ENCODE data around the gene TTLL9.
"Not testable (repeated sequence)": the region's sequence is repeated elsewhere in the genome, so short reads cannot be mapped to it uniquely, and the experiment has no call there.

Gene TTLL9

DNA sequence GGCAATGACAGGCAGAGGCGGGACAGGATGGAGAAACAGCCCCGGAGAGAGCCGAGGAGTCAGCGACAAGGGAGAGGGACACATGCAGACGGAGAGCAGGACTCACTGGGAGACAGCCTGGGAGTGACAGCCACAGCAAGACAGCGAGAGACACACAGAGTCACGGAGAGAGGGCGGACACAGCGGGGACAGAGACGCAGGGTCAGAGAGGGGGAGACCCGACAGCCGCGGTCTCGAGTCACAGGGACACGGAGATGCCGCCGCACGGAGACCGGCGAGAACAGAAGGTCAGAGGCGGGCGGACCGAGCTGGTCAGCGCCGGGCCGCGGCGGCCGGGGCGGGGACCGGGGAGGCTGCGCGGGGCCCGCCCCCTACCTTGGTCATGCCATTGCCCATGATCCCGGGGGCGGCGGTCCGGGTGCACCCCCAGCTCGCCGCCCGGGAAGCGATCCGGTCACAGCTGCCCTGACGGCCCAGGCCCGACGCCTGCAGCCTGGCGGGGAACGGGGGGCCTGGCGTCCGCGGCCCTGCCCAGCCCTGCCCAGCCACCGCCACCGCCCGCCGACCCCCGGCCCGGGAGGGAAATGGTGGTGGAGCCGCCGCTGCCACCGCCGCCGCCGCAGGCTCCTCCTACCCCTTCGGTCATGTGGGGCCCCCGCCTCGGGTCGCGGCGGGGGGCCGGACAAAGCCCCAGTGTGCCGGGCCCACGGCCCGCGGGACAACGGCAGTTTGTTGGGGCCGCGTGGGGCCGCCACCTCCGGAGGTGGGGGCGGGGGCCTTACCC, at the start of gene TTLL9, which contains the start of gene DUSP15:
Gene TTLL9 (plus strand): TSS at position 693 of the 784 bp plus-strand sequence. CDS start 493 bp downstream, outside the sequence.
Gene DUSP15 (minus strand): TSS at position 586 of the 784 bp plus-strand sequence. CDS start 190 bp downstream, at position 396.
- DNase-seq = no peak

DNA sequence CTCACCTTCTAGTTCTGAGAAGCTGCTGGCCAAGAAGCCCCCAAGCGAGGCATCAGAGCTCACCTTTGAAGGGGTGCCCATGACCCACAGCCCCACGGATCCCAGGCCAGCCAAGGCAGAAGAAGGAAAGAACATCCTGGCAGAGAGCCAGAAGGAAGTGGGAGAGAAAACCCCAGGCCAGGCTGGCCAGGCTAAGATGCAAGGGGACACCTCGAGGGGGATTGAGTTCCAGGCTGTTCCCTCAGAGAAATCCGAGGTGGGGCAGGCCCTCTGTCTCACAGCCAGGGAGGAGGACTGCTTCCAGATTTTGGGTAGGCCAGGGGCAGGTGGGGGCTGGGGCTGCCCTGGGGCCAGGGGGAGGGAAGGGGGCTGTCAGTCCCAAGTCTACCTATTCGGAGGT, 49.0 kb upstream of the TTLL9 start:
- no peak for DNase-seq

DNA sequence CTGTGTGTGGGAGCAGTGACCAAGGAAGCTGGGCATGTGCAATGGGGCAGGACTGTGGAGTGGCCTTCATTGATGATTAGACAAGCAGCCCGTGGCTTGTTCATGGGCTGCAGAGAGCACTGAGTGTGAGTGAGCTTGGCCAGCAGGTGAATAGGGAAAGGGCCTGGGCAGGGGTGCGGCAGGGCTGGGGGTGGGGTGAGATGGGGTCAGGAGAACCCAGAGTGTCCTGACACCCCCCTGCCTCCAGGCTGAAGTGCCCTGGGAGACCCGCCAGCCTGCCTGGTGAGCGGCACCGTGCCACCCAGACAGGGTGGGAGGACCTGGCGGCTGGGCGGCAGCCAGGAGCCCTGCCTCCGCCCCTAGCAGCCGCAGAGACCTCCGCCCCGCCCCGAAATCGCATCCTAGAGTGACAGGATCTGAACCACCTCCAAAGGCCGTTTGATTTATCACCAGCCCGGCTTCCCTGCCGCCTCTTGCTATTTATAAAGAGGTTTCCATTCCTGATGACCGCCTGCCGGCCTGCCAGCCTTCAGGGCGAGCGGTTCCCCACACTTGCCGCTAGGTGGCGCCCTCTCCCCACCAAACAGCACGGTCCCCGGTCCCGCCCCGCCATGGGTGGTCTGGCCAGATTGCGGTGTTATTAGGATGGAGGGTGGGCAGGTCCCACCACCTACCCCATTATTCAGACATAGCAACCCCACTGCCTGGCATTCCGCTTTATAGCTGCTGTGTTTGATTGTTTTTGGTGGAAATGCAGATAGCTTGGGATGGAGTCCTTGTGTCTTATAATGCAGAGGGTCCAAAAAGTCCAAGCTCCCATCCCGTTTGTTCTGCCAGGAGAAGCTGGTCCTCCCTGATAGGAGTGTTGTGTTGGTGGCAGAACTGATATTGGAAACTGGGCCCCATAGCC, 47.8 kb upstream of the TTLL9 start:
- peak; percentile 93 for DNase-seq

DNA sequence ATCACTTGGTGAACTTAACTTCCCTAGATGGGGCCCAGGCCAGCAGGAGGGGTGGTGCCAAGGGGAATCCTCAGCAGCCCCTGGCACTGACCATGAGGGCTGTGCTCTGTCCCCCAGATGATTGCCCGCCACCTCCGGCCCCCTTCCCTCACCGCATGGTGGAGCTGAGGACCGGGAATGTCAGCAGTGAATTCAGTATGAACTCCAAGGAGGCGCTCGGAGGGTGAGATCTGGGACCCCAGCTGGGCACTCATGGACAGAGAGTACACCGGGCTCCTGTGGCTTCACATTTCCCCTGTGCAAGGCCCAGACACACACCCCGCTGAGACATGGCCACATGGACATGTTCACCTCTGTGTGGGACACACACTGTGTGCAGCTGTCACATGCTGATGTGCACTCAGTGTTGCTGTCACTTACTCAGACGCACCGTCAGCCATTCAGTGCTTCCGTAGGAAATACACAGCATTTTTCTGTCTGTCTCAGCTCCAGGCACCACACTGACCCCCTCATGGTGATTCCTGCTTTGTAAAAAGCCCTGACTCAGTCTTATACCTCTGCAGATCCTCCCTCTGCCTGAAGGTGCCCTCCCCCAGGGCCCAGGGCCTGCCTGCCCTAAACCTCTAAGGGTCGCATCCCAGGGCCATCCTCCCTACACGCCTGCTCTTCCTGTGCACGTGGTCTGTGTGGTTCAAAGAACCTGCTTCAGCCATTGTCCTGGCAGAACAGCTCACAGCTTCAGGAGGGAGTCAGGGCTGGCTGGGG, 46.9 kb upstream of the TTLL9 start:
- DNase-seq = no peak

DNA sequence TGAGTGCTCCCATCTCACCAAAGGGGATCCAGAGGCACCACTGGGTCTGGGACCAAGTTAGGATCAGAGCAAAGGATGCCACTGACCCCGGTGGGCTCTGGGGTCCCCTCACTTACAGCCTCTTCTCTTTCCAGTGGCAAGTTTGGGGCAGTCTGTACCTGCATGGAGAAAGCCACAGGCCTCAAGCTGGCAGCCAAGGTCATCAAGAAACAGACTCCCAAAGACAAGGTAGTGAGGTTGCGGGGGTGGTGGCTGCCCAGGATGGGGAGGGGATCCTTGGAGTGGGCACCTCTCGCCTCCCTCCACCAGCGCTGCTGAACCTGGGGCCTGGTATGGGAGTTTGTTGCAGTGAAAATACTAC, 46.3 kb upstream of the TTLL9 start:
- no peak for DNase-seq

DNA sequence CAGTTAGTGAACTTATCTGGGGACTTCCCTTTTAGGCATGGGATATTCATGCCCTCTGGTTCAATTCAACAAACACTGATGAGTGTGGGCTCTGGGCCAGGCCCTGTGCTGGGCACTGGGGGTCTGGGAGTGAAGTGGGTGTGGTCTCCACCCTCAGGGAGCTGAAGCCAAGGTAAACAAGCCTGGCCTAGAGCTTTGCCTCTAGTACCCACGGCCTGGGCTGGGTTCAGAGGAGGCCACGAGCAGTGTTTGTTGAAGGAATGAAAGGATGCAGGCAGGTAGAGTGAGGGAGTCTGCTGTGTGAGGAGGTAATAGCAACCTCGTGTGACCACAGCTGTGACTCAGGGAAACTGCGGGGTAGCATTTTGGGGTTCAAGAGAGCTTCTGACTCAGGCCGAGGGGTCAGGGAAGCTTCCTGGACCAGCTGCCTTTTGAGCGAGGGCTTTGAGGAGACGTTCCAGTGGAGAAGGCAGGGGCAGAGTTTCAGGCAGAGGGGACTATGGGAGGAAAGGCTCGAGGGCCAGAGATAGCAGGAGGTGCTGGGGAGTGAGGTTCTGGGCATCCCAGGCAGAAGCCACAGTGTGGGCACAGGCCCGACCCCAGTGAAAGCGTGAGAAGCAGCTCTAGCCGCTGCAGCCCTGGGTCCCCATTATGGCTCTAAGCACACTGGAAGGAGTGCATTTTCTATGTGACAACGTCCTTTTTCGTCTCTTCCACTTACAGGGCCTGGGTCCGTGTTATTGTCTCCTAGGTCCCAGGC, 45.7 kb upstream of the TTLL9 start:
- DNase-seq = no peak

- no peak for DNase-seq
These were observed 44.4 kb upstream of the TTLL9 start for GRCh38 chr20:31826074-31826473.

GRCh38 chr20:31827059-31827458, 43.4 kb upstream of the TTLL9 start:
- no peak for DNase-seq

- not testable (repeated sequence) for DNase-seq
These were observed 42.4 kb upstream of the TTLL9 start for GRCh38 chr20:31828016-31828415.

DNA sequence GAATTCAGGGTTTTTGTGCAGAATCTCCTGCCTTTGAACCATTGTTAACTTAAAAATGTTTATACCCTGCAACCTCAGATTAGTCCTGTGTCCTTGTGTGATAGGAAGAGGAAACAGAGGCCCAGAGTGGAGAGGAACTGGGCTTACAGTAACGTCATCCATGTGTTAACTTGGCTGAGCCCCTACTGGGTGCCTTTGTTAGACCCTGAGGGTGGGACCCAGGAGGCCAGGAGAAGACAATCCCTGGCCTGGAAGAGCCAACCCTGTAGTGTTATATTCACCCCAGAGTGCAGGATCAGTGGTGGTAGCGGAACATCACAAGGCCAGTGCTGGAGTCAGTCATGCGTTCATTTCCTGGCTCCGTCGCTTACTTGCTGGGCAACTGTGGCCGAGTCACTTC, 40.7 kb upstream of the TTLL9 start:
- no peak for DNase-seq

GRCh38 chr20:31830406-31830981, 39.9 kb upstream of the TTLL9 start:
- no peak for DNase-seq

GRCh38 chr20:31831211-31831610, 39.2 kb upstream of the TTLL9 start:
- no peak for DNase-seq

GRCh38 chr20:31831771-31832306, 38.6 kb upstream of the TTLL9 start:
- no peak for DNase-seq

DNA sequence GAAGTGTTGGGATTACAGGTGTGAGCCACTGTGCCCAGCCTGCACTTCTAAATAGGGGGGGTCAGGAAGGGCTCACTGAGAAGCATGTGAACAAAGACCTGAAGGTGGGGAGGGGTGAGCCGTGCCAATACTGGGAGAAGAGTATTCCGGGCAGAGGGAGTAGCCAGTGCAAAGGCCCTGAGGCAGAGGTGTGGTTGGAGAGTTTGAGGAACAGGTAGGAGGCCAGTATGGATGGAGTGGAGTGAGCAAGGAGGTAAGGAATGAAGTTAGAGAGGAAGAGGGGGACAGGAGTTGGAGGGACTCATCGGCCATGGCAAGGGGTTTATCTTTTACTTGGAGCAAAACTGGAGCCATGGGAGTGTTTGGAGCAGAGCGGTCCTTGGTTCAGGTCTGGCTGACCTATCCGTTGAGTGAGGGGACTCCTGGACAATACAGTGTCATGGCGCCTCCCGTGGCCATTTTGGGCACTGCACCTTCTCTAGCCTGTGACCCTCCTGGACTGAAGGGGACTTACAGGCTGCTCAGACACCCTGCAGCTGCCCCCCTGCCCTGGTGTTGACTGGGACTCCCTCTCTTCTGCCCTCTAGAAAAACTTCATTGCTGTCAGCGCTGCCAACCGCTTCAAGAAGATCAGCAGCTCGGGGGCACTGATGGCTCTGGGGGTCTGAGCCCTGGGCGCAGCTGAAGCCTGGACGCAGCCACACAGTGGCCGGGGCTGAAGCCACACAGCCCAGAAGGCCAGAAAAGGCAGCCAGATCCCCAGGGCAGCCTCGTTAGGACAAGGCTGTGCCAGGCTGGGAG, 37.1 kb upstream of the TTLL9 start:
- peak; percentile 4 for DNase-seq

DNA sequence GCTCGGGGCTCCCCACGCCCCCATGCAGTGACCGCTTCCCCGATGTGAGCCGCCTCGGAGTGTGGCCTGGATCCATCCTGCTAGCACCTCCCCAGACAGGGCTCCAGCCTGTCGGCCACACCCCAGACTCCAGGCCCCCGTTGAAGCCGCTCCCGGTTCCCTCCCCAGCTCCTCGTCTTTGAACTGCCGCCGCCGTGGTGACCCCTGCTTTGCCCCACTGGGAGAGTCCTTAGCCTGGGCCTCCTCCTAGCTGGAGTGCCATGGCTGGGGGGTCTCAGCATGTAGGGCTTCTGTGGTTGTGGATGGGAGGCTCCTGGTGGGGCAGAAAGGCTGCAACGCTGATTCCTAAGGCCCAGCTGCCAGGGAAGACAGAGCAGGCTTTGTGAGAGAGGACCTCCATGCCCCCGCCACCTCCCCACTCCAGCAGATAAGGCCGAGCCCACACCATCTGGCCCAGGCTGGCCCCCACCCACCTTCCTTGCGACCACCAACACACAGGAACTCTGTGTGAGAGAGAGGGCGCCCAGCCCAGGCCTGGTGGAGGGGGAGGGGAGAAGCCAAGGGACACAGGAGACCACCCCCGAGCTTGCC, 36.4 kb upstream of the TTLL9 start:
- DNase-seq = no peak

DNA sequence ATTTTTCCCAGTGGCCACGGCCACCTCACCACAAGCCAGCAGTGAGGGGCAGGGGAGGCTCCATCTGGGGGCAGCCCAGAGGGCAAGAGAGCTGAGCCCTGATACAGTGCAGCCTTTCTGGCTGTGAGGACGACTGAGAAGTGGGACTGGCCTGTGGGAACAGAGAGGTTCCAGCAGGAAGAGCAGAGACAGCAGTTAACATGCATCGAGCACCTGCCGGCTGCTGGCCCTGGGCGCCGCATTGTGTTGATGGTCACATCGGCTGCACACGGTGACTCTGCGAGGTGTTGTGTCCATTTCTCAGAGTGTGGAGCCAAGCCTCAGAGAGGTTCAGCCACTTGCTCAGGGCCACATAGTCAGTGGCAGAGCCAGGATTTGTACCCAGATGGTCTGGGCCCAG, 34.9 kb upstream of the TTLL9 start:
- no peak for DNase-seq

DNA sequence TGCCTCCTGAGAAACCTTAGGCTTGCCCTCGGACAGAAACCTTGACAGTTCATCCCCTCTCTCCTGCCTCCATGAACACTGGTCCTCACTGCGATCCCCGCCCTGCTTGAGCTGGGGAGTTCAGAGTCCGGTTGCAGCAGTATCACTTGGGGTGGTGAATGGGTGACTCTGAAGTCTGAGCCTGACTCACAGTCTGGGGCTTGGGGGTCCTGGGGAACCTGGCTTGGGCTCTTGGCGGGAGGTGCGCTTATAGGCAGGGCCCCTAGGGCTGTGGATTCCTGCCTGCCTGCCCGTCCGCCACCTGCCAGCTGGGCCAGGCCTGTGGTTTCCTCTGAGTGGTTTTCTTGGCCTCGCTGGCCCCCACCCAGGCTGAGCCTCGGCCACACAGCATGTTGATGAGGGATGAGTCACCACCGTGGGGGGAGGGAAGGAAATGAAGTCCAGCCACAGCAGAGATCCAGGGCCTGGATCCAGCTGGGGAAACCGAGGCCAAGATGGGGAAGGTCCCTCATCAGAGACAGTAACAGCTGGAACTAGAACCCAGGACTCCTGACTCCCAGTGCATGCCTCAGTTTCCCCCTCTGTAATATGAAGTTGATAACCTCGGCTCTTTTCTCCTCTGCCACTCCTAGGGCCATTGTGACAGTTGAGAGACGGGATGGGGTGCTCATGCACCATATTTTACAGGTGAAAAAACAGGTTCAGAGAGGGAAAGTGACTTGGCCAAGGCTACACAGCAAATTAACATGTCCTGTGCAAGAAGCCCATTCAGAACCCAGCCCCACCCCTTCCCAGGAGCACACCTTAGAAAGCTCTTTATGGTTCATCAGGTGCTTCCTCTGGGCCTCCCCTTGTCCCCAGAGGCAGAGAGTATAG, 34.2 kb upstream of the TTLL9 start:
- DNase-seq = no peak

DNA sequence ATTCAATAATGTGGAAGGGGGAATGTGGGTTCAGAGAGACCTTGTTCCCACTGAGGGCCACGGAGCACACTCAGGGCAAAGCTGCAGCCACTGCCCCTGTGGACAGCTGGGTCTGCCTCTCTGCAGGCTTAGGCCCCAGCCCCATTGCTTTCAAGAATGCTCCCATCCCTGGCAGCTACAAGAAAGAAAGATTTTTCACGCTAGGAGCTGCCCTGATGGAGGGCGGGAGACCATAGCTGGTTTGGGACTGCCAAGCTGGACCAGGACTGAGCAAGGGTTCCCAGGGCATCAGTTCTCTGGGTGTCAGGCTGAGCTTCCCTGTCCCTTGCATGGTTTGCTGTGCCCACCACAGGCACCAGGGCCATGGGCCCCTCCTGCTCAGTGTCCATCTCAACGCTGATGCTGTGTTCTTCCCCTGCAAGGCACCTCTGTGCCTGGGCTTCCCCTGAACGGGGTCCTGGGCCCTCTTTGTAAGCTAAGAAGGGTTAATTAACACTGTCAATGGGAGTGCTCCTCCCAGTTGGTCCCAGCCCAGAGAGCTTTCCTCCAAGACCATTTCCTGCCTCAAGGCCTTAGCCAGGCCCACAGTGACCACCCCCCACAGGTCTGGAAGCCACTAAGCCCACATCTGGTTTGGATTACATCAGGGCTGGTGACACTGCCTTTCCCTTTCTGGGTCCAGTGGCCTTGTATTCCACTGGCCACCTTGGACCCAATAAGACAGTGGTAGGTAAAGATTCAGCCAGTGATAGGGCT, 33.4 kb upstream of the TTLL9 start:
- no peak for DNase-seq

Data from COR-L47 (cell line).